ENCODE measurements around the gene MYO7B.
A peak's percentile ranks its signal among the peaks of the same experiment; 100 is the strongest.
"Not testable (repeated sequence)": the region's sequence is repeated elsewhere in the genome, so short reads cannot be mapped to it uniquely, and the experiment has no call there.

Gene MYO7B

GRCh38 chr2:127551221-127551930 is 15.9 kb downstream of the MYO7B start:
- no peak for DNase-seq (ENCODE audit: low read depth in 2 of 2)

GRCh38 chr2:127552336-127552735 is 16.9 kb downstream of the MYO7B start:
- DNase-seq (ENCODE audit: low read depth in 2 of 2) = no peak

GRCh38 chr2:127552846-127553245 is 17.4 kb downstream of the MYO7B start:
- DNase-seq (ENCODE audit: low read depth in 2 of 2) = no peak

GRCh38 chr2:127558911-127559310 is 23.4 kb downstream of the MYO7B start:
- DNase-seq (ENCODE audit: low read depth in 2 of 2) = no peak

- DNase-seq (ENCODE audit: low read depth in 2 of 2) = no peak
These were observed 24.0 kb downstream of the MYO7B start for GRCh38 chr2:127559454-127559853.

- no peak for DNase-seq (ENCODE audit: low read depth in 2 of 2)
These were observed 24.9 kb downstream of the MYO7B start for GRCh38 chr2:127560201-127560930.

- DNase-seq (ENCODE audit: low read depth in 2 of 2) = no peak
These were observed 25.4 kb downstream of the MYO7B start for GRCh38 chr2:127560931-127561280.

- no peak for DNase-seq (ENCODE audit: low read depth in 2 of 2)
These were observed 25.9 kb downstream of the MYO7B start for GRCh38 chr2:127561371-127561770.

- DNase-seq (ENCODE audit: low read depth in 2 of 2) = no peak
These were observed 27.5 kb downstream of the MYO7B start for GRCh38 chr2:127562936-127563335.

- peak in 1 of 2 donors; percentile 4 for DNase-seq (ENCODE audit: low read depth in 2 of 2)
These were observed 28.3 kb downstream of the MYO7B start for GRCh38 chr2:127563458-127564428.

GRCh38 chr2:127564429-127565260 is 29.2 kb downstream of the MYO7B start:
- DNase-seq (ENCODE audit: low read depth in 2 of 2) = no peak

- DNase-seq (ENCODE audit: low read depth in 2 of 2) = no peak
These were observed 30.0 kb downstream of the MYO7B start for GRCh38 chr2:127565261-127566138.

- no peak for DNase-seq (ENCODE audit: low read depth in 2 of 2)
These were observed 30.6 kb downstream of the MYO7B start for GRCh38 chr2:127566139-127566417.

- DNase-seq (ENCODE audit: low read depth in 2 of 2) = no peak
These were observed 31.1 kb downstream of the MYO7B start for GRCh38 chr2:127566576-127566975.

- no peak for DNase-seq (ENCODE audit: low read depth in 2 of 2)
These were observed 31.9 kb downstream of the MYO7B start for GRCh38 chr2:127567351-127567854.

- DNase-seq (ENCODE audit: low read depth in 2 of 2) = no peak
These were observed 32.6 kb downstream of the MYO7B start for GRCh38 chr2:127568128-127568527.

GRCh38 chr2:127569666-127570065 is 34.2 kb downstream of the MYO7B start:
- no peak for DNase-seq (ENCODE audit: low read depth in 2 of 2)

GRCh38 chr2:127570282-127571250 is 35.1 kb downstream of the MYO7B start:
- no peak for DNase-seq (ENCODE audit: low read depth in 2 of 2)

- DNase-seq (ENCODE audit: low read depth in 2 of 2) = not testable (repeated sequence)
These were observed 36.9 kb downstream of the MYO7B start for GRCh38 chr2:127572352-127572751.

Data from stimulated activated CD4-positive, alpha-beta T cell treated with anti-CD3 and anti-CD28 coated beads, Interleukin-15, amount 100 ng/mL, for 48 hours (primary cell).